Measurements from ENCODE around the gene GORASP1. TPM values are rescaled to one million over a fixed set of nuclear protein-coding genes. Genes with fewer than 3 reads are reported as not detected.

The GORASP1 gene
- total and polyA plus RNA-seq, 2 of the 13 experiments (the other 11 are each of a cell fraction or from before 2014, with no cell fraction given): 36.4 to 39.8 TPM

DNA sequence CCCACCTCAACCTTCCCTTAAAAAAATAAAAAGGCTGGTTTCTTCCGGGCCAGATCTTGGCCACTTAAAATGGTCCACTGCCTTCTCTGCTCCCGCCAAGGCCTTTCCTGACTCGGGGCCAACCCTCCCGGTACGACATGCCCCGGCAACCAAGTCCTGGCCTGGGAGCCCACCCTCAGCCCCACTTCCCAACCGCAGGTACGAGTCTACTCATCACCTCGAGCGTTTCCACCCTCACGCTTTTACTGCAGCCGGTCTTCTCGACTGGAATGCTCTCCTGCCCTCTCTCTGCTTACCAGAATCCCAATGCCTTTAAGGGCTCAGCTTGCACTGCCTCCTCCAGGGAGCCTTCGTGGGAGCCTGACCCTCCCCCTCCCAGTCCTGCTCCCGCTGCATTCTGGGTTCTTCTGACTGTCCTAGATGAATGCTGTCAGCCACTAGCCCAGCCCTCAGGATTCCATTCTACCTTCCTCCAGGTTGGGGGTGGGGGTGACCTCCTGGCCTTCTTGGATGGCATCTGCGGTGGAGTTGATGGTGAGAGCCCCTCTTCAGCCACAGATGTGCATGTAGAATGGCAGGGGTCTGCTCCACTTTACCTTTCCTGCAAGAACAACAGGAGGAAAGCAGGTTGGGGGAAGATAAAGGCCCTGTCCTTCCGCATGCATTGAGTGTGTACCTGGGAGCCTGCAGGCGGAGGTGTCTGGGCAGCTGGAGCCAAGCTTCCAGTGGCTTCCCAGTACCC is 47.0 kb upstream of the GORASP1 start:
- ATAC-seq (peak; percentile 56), FAIRE-seq (no peak), DNase-seq (ENCODE audit: low spot score) (peak; percentile 60)
- TSS peak; percentile 88 for BruUV-seq (replicated peaks)
- no peak overlapping the region for H2AFZ ChIP-seq (ENCODE audit: low read length)
- intact Hi-C loops (cut with micrococcal nuclease; ENCODE audit: unreplicated experiment): loop anchor here (1.0 kb wide), 1 partner anchor 23 kb away; no protein-coding TSS in a partner anchor
- peaks cover 38% of the 10 kb centered on the region for H3K79me2 ChIP-seq (ENCODE audit: insufficient read depth, low read length)
- peak overlapping the region; percentile 73 for H3K27ac ChIP-seq (ENCODE audit: extremely low read length, insufficient read depth, low read length)
- H3K4me3 ChIP-seq (replicated peaks in 1 of 3; ENCODE audit: insufficient read depth in 1 of 3, low read depth in 2 of 3, low read length in 3 of 3): peak overlapping the region; percentile 73 to 91 (median 84)
- POLR2A ChIA-PET: interaction anchor here (1.2 kb wide), 1 partner anchor 23 kb away, joined by 5 read pairs; no protein-coding TSS in a partner anchor
- H3K9ac ChIP-seq (ENCODE audit: insufficient read depth, low read depth, low read length): peak overlapping the region; percentile 84
- H4K20me1 ChIP-seq (ENCODE audit: insufficient read depth, low read length): peaks cover 31% of the 10 kb centered on the region
- CTCF ChIA-PET (ENCODE audit: low intra/inter-chr PET ratio, low total read pairs): no interaction called here
- peaks cover 0 to 1% of the 10 kb centered on the region in 2 experiments; a peak in 1 of 5 replicates for H3K36me3 ChIP-seq (replicated peaks in 1 of 2; ENCODE audit: control insufficient read depth in 1 of 2, insufficient read depth in 2 of 2, low read length in 2 of 2)
- no peaks in the 10 kb centered on the region; a peak in 1 of 5 replicates for H3K27me3 ChIP-seq (ENCODE audit: control insufficient read depth in 1 of 2, insufficient read depth in 2 of 2, low read length in 2 of 2)
- no peaks in the 10 kb centered on the region for H3K9me3 ChIP-seq (ENCODE audit: low read length)
- peak overlapping the region; percentile 87 for H3K4me2 ChIP-seq (ENCODE audit: low read depth, low read length)
- 3% methylated on average over 17 of the region's 18 CpGs for WGBS (ENCODE audit: low lambda C conversion rate)
- in situ Hi-C loops (cut with HindIII; ENCODE audit: extremely low pct_ligation_motif_present, low pct_unique_long_range_greater_than_20kb): no loop called here
- H3K4me1 ChIP-seq (ENCODE audit: insufficient read depth, low read length): peaks cover 47% of the 10 kb centered on the region
- TF ChIP-seq, protein P1, sequence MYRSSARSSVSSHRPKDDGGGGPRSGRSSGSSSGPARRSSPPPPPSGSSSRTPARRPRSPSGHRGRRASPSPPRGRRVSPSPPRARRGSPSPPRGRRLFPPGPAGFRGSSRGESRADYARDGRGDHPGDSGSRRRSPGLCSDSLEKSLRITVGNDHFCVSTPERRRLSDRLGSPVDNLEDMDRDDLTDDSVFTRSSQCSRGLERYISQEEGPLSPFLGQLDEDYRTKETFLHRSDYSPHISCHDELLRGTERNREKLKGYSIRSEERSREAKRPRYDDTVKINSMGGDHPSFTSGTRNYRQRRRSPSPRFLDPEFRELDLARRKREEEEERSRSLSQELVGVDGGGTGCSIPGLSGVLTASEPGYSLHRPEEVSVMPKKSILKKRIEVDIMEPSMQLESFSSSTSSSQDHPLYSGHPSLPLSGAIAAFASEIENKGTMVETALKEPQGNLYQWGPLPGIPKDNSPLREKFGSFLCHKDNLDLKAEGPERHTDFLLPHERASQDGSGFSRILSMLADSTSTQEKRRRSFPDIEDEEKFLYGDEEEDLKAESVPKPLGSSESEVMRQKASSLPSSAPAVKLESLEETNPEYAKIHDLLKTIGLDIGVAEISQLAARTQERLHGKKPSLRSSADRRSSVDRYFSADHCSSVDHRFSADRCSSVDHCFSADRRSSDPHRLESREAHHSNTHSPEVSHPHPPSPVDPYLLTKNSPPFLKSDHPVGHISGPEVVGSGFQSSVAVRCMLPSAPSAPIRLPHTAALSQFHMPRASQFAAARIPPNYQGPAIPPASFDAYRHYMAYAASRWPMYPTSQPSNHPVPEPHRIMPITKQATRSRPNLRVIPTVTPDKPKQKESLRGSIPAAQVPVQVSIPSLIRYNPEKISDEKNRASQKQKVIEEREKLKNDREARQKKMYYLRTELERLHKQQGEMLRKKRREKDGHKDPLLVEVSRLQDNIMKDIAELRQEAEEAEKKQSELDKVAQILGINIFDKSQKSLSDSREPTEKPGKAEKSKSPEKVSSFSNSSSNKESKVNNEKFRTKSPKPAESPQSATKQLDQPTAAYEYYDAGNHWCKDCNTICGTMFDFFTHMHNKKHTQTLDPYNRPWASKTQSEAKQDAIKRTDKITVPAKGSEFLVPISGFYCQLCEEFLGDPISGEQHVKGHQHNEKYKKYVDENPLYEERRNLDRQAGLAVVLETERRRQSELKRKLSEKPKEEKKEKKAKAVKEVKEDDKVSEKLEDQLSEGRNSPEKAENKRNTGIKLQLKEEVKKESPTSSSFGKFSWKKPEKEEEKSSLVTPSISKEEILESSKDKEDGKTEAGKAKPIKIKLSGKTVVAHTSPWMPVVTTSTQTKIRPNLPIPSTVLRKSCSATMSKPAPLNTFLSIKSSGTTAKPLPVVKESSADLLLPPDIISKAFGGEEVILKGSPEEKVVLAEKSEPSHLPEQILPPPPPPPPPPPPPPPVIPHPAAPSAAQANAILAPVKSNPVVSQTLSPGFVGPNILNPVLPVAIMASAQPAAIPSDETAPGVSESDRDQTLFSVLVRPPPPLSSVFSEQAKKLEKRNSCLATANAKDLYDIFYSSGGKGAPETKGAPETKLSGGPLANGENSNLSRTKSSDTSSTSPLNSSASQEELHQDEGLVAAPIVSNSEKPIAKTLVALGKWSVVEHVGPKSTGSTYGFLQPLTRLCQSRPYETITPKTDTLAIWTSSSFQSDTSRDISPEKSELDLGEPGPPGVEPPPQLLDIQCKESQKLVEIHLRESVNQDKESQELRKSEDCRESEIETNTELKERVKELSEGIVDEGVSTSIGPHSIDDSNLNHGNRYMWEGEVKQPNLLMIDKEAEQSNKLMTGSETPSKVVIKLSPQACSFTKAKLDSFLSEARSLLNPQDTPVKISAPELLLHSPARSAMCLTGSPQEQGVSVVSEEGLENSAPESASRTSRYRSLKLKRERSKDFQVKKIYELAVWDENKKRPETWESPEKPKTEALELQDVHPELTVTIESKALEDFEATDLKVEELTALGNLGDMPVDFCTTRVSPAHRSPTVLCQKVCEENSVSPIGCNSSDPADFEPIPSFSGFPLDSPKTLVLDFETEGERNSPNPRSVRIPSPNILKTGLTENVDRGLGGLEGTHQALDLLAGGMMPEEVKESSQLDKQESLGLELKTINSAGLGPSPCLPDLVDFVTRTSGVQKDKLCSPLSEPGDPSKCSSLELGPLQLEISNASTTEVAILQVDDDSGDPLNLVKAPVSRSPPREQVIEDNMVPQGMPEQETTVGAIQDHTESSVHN (CRISPR knock-in tag; IDR thresholded peaks at IDR 0.05): no peak
- no peak for TF ChIP-seq SRF (IDR thresholded peaks at IDR 0.05; ENCODE audit: low read depth, low read length)
- TF ChIP-seq BRCA1 (CRISPR knock-in tag; IDR thresholded peaks at IDR 0.05): peak; percentile 58; the same call in 1 of the 2 replicates
- no peak for TF ChIP-seq ZFP62 (CRISPR knock-in tag; IDR thresholded peaks at IDR 0.05)
- TF ChIP-seq THAP11 (CRISPR knock-in tag; IDR thresholded peaks at IDR 0.05): peak; percentile 62; the same call in 1 of the 2 replicates
- no peak for TF ChIP-seq NFIB (CRISPR knock-in tag; IDR thresholded peaks at IDR 0.05; ENCODE audit: borderline replicate concordance)
- TF ChIP-seq GPN1 (CRISPR knock-in tag; IDR thresholded peaks at IDR 0.05; ENCODE audit: borderline replicate concordance): no peak
- no peak for TF ChIP-seq RBAK (CRISPR knock-in tag; IDR thresholded peaks at IDR 0.05)
- TF ChIP-seq DPF2 (CRISPR knock-in tag; IDR thresholded peaks at IDR 0.05; ENCODE audit: borderline replicate concordance, low read depth): no peak
- no peak for TF ChIP-seq SETDB1 (CRISPR knock-in tag; IDR thresholded peaks at IDR 0.05; ENCODE audit: borderline replicate concordance)
- no peak for TF ChIP-seq HOXA5 (CRISPR knock-in tag; IDR thresholded peaks at IDR 0.05)
- no peak for TF ChIP-seq ZNF562 (CRISPR knock-in tag; IDR thresholded peaks at IDR 0.05; ENCODE audit: borderline replicate concordance)
- no peak for TF ChIP-seq ZNF878 (CRISPR knock-in tag; IDR thresholded peaks at IDR 0.05)
- TF ChIP-seq KMT2B (CRISPR knock-in tag; IDR thresholded peaks at IDR 0.05): no peak
- TF ChIP-seq, protein P2, sequence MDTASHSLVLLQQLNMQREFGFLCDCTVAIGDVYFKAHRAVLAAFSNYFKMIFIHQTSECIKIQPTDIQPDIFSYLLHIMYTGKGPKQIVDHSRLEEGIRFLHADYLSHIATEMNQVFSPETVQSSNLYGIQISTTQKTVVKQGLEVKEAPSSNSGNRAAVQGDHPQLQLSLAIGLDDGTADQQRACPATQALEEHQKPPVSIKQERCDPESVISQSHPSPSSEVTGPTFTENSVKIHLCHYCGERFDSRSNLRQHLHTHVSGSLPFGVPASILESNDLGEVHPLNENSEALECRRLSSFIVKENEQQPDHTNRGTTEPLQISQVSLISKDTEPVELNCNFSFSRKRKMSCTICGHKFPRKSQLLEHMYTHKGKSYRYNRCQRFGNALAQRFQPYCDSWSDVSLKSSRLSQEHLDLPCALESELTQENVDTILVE (CRISPR knock-in tag; IDR thresholded peaks at IDR 0.05): no peak
- no peak for TF ChIP-seq ZNF496 (CRISPR knock-in tag; IDR thresholded peaks at IDR 0.05; ENCODE audit: insufficient replicate concordance)
